Dermis microvascular lymphatic vessel endothelial cell (primary cell): ENCODE data around the gene KNG1. TPM values are rescaled to one million over a fixed set of nuclear protein-coding genes. Genes with fewer than 3 reads are reported as not detected.
"Not testable (repeated sequence)": the region's sequence is repeated elsewhere in the genome, so short reads cannot be mapped to it uniquely, and the experiment has no call there.

ENCODE experiments used
- DNase-seq, 2 donors: peaks; one replicate each; pipeline versions ENCODE4 v3.0.0 to v3.0.0-alpha.2; 2010; ENCODE audit warnings: low read depth in 2 of 2
- total RNA-seq: library from RNA; depleted of rRNA; stranded (reverse); fragments of >200 nt; gene quantifications from 2 replicates; pipeline ENCODE4 v1.2.1, GENCODE V29; 2014

Gene KNG1
- total RNA-seq, 1 donor from 2014 or later: not detected

- no peak for DNase-seq
Measured at GRCh38 chr3:186708983-186709679, 8.0 kb upstream of the KNG1 start.

DNA sequence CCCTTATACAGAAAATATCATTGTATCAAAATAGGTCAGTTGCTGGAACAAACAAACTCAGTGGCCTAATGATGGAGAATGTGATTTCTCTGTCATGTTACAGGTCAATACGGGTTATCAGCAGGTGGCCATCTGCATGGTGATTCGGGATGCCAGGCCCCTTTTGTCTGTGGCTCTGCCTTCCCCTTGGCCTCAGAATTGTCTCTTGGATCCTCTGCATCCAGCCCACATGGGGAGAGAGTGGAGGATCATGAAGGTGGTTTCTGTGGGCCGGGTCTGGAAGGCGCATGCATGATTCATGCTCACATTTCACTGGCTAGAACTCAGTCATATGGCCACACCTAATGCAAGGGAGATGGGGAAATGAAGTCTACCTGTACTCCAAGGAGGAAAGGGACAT is 6.5 kb upstream of the KNG1 start:
- not testable (repeated sequence) for DNase-seq

GRCh38 chr3:186713499-186713898 is 3.7 kb upstream of the KNG1 start:
- DNase-seq: no peak

- no peak for DNase-seq
Measured at GRCh38 chr3:186719945-186720739, 3.0 kb downstream of the KNG1 start.

DNA sequence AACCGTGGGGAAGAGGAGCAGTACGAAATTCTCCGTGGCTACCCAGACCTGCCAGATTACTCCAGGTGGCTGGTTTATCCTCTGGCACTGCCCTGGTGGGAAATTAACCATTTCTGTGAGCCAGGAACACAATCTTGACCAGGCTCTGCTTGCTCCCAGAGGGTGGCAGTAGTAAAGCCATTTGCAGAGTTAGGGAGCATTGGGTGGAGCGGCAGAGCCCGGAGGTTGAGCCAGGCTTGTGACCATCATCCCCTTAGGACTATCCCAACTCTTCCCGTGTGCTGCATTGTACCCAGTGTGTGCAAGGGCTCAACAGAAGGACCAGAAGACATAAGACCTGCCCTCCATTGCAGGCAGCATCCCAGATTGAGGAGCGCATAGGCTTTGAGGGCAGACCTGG is 5.3 kb downstream of the KNG1 start:
- peak in 1 of 2 donors; percentile 9 for DNase-seq

DNA sequence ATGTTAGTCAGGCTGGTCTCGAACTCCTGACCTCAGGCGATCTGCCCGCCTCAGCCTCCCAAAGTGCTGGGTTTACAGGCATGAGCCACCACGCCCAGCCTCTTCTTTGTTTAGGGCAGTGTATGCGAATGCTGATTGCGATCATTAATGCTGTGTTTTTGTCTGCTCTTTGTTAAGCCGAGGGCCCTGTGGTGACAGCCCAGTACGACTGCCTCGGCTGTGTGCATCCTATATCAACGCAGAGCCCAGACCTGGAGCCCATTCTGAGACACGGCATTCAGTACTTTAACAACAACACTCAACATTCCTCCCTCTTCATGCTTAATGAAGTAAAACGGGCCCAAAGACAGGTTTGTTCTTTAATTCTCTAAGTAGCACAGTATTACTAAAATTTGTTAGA is 7.8 kb downstream of the KNG1 start:
- no peak for DNase-seq

DNA sequence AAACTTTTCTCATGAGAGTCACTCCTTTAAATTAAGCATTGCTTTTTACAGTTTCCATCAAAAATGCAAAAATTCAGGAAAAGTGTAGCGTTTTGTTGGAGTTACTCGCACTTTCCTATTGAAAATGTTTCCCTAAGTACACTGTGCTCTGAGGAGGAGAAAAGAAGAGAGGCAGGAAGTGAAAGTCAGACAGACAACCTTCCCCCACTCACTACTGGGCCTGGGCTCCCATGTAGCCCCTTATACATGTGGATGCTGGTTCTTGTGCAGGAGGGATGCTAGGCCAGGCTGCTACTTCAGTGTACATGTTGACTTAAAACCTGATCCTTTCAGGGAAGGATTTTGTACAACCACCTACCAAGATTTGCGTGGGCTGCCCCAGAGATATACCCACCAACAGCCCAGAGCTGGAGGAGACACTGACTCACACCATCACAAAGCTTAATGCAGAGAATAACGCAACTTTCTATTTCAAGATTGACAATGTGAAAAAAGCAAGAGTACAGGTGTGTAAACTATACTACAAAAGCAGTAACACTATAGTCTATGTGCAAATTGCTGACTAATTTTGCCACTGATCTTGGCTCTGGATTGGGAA is 15.1 kb downstream of the KNG1 start:
- no peak for DNase-seq

GRCh38 chr3:186742618-186743380 is 25.6 kb downstream of the KNG1 start:
- DNase-seq: no peak

DNA sequence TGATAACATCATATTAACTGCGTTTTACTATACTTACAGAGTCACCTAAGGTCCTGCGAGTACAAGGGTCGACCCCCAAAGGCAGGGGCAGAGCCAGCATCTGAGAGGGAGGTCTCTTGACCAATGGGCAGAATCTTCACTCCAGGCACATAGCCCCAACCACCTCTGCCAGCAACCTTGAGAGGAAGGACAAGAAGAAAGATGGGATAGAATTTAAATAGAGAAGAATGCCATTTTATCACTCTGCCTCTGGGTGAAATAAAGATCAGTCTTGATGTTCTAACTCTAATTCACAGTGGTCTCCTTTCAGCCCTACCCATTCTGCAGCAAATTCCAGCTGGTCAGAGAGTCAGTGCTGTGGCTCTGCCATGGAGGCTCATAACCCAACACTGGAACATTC is 26.5 kb downstream of the KNG1 start:
- no peak for DNase-seq

- DNase-seq: peak; percentile 42 to 52
Measured at GRCh38 chr3:186746008-186746407, 28.8 kb downstream of the KNG1 start.

- DNase-seq: no peak
Measured at GRCh38 chr3:186750316-186750715, 33.2 kb downstream of the KNG1 start.

DNA sequence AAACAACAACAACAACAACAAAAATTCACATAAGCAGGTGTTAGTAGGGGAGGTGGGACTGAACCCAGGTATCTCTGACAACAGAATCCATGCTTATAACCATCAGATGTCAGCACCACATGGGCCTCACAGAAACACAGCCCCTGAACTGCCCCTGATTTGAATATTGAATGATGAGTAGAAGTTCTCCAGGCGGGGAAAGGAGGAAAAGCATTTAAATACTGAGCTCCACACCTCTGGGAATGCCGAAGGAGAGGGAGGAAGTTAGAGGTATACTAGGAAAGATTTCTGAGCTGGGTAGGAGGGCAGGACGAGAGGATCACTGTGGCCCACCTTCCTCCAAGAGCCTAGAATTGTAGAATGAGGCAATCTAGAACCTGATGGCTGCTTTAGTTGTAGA is 34.3 kb downstream of the KNG1 start:
- DNase-seq: no peak

DNA sequence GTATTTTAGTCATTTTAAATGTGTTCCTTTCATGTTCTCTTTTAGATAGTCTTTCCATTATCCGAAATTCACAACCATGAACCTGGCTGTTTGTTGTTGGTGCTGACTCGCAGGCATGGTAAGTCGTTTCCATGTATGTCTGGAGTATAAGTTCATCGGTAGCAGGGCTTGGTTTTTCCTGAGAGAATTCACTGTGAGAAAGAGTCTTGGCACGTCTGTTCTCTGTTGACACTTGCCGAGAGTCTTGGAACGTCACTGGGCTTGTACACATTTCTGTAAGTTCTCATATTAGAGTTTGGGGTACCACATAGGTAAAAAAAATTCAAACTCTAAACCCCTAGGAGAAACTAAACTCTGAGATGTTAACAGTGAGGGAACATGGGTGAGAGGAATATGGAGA is 36.8 kb downstream of the KNG1 start:
- no peak for DNase-seq

- DNase-seq: no peak
Measured at GRCh38 chr3:186754871-186755270, 37.7 kb downstream of the KNG1 start.

GRCh38 chr3:186757214-186757613 is 40.1 kb downstream of the KNG1 start:
- DNase-seq: no peak

DNA sequence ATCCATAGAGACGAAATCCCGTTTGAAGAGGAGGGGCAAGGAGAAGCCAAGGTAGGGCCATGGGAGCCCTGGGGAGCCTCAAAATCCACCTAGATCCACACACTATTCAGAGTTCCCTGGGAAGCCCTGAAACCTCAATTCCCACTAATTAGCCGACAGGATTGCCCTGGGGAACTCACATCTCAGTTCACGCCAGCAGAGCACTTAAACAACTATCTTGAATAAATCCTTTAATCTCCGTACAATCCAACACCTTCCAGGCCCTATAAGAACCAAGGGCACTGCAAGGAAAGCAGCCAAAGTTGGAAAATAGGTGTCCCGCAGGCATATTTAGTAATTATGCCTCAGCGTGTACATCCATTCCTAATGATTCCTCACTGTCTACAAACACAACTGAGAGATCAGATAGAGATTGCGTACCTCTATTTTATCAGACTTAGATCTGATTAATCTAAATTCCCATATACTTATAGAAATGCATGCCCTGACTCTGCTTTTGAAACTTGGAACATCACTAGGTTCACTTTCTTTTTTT is 40.6 kb downstream of the KNG1 start:
- no peak for DNase-seq

GRCh38 chr3:186759231-186759930 is 42.2 kb downstream of the KNG1 start:
- no peak for DNase-seq

GRCh38 chr3:186760141-186760833 is 43.1 kb downstream of the KNG1 start:
- no peak for DNase-seq

DNA sequence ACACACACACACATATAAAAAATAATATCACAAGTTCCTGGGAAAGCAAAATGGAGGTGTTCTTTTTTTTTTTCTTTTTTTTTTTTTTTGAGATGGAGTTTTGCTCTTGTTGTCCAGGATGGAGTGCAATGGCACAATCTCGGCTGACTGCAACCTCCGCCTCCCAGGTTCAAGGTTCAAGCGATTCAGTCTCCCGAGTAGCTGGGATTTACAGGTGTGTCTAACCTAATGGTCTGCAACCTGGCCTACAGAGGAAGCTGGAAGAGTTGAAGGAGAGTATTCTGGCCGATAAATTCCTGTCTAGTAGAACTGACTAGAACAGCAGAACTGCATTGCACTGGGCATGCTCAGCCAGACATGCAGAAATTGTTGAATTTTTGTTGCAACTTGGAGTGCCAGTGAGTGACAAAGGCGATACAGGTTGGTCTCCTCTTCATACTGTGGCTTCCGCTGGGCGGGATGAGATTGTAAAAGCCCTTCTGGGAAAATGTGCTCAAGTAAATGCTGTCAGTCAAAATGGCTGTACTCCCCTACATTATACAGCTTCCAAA is 43.8 kb downstream of the KNG1 start:
- DNase-seq: no peak

DNA sequence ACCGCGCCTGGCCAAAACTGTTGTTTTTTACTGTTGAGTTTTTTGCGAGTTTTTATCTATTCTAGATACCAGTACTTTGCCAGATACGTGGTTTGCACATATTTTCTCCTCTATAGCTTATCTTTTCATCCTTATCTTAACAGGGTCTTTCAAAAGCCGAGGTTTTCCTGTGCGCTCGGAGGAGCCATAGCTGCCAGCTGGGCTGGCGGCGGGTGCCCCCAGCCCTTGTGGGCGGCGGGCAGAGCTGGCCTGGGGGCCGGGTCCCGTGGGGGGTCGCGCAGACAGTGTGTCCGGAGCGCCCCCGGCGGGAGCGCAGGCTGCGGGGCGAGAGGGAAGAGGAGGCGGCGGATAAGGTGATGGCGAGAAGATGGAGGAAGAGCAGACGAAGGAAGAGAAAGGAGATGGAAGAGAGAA is 55.1 kb downstream of the KNG1 start:
- DNase-seq: no peak
